ENCODE measurements around the gene CLIC5. TPM values are rescaled to one million over a fixed set of nuclear protein-coding genes. Genes with fewer than 3 reads are reported as not detected.

Gene CLIC5
- total RNA-seq, 2 donors from 2014 or later: 3.3 to 6.6 TPM

DNA sequence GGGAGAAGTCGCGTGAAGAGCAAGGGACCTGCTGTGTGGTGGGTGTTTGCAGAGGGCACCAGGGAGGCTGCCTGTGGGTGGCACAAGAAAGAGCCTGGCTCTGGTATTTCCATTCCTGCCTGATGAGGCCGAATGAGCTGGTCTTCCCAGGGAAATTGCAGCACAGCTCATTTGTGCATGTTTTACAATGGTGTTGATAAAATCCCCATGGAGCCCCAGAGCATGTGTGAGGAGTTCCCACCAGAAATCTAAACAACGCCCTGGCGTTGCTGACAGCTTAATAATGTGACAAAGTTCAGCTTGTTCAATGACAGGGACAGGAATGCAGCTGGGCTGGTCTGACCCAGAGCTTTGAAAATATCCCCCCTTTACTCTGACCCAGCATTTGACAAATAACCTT, 135.5 kb downstream of the CLIC5 start:
- H3K27me3 Mint-ChIP-seq (ENCODE audit: low read depth): peaks cover 28% of the 10 kb centered on the region
- DNase-seq: no peak
- H3K36me3 Mint-ChIP-seq (ENCODE audit: insufficient read depth in 2 of 2): no peaks in the 10 kb centered on the region

DNA sequence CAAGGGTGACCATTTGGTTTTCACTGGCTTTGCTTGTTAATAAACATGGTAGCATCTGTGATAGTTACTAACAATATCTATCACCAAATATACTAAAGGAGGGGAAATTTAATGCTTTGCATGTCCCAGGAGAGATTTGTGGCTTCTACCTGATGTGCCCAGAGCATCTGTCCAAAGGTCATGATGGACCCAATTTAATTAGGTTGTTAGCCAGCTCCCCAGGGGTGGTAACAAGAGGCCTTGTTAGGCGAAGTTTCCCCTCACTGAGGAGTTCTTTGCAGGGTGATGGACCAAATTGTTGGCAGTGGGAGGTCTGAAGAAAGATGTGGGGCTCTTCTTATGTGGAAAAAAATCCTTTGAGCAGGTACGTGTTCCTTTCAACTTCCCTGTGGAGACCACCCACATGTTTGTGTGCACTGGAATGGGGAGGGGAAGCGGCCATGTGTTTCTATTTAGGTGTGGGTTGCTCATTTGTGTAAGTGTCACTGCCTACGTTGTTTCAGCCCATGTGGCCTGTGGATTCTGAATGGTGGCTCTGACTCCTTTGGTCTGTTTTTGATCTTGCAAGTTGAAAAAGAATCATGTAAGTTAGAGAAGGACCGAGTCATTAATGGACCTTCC, 137.6 kb downstream of the CLIC5 start:
- Mint-ChIP-seq H3K4me1 (ENCODE audit: low read depth) (no peaks in the 10 kb centered on the region), H3K27me3 (ENCODE audit: low read depth) (peaks cover 19% of the 10 kb centered on the region), H3K36me3 (ENCODE audit: insufficient read depth in 2 of 2) (no peaks in the 10 kb centered on the region), H3K9me3 (peaks cover 0 to 2% of the 10 kb centered on the region in 2 donors), H3K4me3 (no peak overlapping the region), H3K27ac (no peak overlapping the region)
- DNase-seq: no peak
- ATAC-seq (replicated peaks in 1 of 2): no peak

More for the DNA sequence above, 135.5 kb downstream of the CLIC5 start:
- Mint-ChIP-seq H3K4me1 (ENCODE audit: low read depth) (no peaks in the 10 kb centered on the region), H3K9me3 (peaks cover 0 to 2% of the 10 kb centered on the region in 2 donors), H3K27ac (no peak overlapping the region), H3K4me3 (no peak overlapping the region)
- no peak for ATAC-seq (replicated peaks in 1 of 2)

DNA sequence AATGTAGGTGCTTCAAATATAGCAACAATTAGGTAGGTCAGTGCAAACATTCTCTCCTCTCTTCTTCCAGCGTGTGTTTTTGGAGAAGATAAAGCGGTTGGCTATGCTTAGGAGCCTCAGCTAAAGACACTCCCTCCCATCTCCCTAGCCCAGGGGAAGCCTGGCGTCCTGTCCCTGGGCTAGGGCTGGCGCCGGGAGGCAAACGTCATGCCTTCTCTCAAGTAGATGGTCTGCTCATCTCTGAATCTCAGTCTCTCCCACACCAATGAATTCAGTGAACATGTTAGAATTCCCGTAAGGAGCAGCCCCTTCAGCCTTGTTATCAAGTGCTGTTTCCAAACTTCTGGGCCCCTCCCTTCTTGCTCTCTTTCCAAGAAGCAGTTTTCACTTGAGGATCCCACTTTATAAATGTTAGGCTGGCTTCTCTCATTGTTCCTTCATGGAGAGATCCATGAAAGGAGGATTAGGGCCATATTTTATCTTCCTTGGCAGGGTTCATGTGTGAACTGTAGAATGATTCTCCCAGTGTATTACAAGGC, 142.8 kb downstream of the CLIC5 start:
- DNase-seq (no peak), ATAC-seq (replicated peaks in 1 of 2) (no peak)
- Mint-ChIP-seq H3K36me3 (ENCODE audit: insufficient read depth in 2 of 2) (peaks cover 0 to 2% of the 10 kb centered on the region in 2 donors), H3K4me1 (ENCODE audit: low read depth) (peaks cover under 1% of the 10 kb centered on the region), H3K27me3 (ENCODE audit: low read depth) (peaks cover 36% of the 10 kb centered on the region), H3K27ac (no peak overlapping the region), H3K9me3 (peaks cover 0 to 2% of the 10 kb centered on the region in 2 donors), H3K4me3 (no peak overlapping the region)

DNA sequence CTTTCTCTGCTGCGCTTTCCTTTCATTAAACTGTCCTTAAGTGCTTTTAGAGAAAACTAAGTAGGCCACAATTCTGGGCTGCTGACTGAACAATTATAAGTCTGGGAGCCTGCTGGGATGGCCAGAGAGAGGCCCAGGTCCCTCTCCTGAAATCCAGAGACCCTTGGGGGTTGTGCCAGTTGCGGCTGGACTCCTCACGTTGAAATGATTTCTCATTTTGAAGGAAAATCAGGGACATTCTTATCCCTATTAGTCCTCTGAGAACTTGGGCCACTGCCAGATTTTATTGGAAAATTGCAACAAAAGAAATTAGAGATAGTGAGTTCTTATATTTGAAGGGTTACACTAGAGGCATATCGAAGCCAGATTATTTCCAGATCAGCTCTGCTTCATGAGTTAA, 145.1 kb downstream of the CLIC5 start:
- H3K4me3 Mint-ChIP-seq: no peak overlapping the region
- H3K27me3 Mint-ChIP-seq (ENCODE audit: low read depth): peaks cover 51% of the 10 kb centered on the region
- peaks cover 5% of the 10 kb centered on the region for H3K4me1 Mint-ChIP-seq (ENCODE audit: low read depth)

DNA sequence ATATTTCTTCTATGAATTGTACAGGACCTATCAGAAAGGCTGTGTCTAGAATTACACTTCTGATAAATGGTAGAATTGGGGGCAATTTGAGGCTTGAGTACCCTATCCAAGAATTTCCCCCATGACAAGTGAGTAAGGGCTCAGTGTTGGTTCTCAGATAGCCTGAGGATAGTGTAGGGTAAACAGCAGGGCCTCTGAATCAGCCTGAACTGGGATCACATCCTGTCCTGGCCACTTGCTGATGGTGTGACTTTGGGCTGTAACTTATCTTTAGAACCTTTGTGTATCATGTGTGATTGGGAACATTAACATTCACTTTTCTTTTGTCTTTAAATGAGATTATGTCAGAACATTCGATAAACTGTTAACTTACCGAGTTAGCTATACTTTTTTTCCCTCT, 151.0 kb downstream of the CLIC5 start:
- H3K27me3 Mint-ChIP-seq (ENCODE audit: low read depth): peaks cover 27% of the 10 kb centered on the region
- DNase-seq: no peak
- H3K4me3 Mint-ChIP-seq: no peak overlapping the region
- no peak overlapping the region for H3K27ac Mint-ChIP-seq
- peaks cover 5% of the 10 kb centered on the region for H3K4me1 Mint-ChIP-seq (ENCODE audit: low read depth)
- no peak for ATAC-seq (replicated peaks in 1 of 2)
- no peaks in the 10 kb centered on the region for H3K9me3 Mint-ChIP-seq
- H3K36me3 Mint-ChIP-seq (ENCODE audit: insufficient read depth in 2 of 2): peaks cover 0 to 2% of the 10 kb centered on the region in 2 donors

More for the DNA sequence above, 145.1 kb downstream of the CLIC5 start:
- peaks cover 0 to 2% of the 10 kb centered on the region in 2 donors for H3K36me3 Mint-ChIP-seq (ENCODE audit: insufficient read depth in 2 of 2)
- H3K9me3 Mint-ChIP-seq: no peaks in the 10 kb centered on the region
- no peak overlapping the region for H3K27ac Mint-ChIP-seq
- DNase-seq (no peak), ATAC-seq (replicated peaks in 1 of 2) (no peak)

DNA sequence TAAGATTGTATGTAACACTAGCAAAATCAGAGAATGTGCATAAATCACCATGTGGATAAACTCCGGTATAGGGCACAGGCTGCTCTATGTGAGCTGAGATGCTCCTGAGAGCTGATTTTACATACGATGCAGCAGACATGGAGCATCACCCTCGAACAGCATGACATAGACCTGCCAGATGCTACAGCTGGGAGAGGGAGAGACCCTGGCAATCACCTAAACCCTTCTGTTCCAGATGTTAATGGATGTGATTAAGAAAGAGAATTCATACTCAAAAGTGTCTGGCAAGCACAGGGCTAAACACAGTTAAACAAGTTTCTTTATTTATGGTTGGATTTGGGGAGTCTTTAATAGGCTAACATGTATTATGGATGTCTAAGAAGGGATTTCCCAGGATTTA, 157.0 kb downstream of the CLIC5 start:
- Mint-ChIP-seq H3K4me1 (ENCODE audit: low read depth) (no peaks in the 10 kb centered on the region), H3K27ac (no peak overlapping the region), H3K36me3 (ENCODE audit: insufficient read depth in 2 of 2) (no peaks in the 10 kb centered on the region)

DNA sequence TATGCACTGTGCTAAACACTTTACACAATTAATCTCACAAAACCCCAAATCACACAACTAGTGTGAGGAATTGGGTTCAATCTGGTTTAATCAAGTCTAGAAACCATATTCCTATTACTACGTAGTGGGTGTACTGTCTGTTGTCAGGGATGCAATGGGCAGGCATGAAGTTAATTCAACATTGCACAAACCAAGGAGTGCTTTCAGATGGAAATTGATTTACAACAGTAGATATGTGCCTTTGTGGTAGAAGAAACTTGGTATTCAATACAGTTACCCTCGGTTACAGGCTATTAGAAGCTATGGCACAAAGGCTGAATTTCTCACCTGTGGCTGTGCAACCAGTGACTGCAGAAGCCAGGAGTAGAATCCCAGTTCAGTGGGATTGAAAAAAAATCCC, 157.8 kb downstream of the CLIC5 start:
- H3K9me3 Mint-ChIP-seq: no peaks in the 10 kb centered on the region
- no peaks in the 10 kb centered on the region for H3K36me3 Mint-ChIP-seq (ENCODE audit: insufficient read depth in 2 of 2)
- no peak overlapping the region for H3K27ac Mint-ChIP-seq
- no peaks in the 10 kb centered on the region for H3K4me1 Mint-ChIP-seq (ENCODE audit: low read depth)
- no peak overlapping the region for H3K4me3 Mint-ChIP-seq
- ATAC-seq (replicated peaks in 1 of 2) (no peak), DNase-seq (no peak)
- H3K27me3 Mint-ChIP-seq (ENCODE audit: low read depth): peaks cover 37% of the 10 kb centered on the region

More for the DNA sequence above, 157.0 kb downstream of the CLIC5 start:
- ATAC-seq (replicated peaks in 1 of 2): no peak
- Mint-ChIP-seq H3K9me3 (no peaks in the 10 kb centered on the region), H3K4me3 (no peak overlapping the region), H3K27me3 (ENCODE audit: low read depth) (peaks cover 35% of the 10 kb centered on the region)
- DNase-seq: no peak

DNA sequence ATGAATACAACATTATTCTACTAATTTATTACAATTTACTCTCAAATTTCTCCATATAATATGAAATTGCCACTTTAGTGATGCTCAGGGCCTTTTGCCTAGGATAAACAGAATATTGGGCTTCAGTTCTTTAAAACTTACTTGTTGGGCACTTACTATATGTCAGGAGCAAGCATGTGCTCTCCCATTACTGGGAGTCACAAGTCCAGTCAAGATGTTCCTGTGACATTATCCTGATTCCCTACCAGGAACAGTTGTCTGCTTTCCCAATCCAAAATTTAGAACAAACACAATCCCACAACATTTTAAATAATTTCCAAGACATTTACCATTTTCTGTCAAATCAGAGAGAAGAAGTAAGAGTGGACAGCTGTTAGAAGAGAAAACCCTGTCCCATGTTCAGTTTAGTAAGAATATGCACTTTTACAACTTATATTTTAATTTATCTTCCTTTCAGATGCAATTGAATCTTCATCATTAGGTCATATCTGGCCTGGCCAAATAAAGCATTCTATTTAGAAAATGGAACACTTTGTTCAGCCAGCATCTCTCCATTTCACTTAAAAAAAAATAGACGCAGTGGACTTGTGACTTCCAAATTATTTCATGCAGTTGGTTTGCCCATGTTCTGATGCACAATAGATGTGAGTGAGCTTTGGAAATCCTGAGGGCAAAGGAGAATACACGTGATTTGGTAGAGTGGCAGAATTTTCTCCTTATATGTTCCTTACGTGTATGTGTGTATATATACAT, 159.8 kb downstream of the CLIC5 start:
- Mint-ChIP-seq H3K9me3 (no peaks in the 10 kb centered on the region), H3K4me1 (ENCODE audit: low read depth) (no peaks in the 10 kb centered on the region), H3K27me3 (ENCODE audit: low read depth) (peaks cover 37% of the 10 kb centered on the region), H3K36me3 (ENCODE audit: insufficient read depth in 2 of 2) (no peaks in the 10 kb centered on the region), H3K4me3 (no peak overlapping the region), H3K27ac (no peak overlapping the region)
- DNase-seq: no peak
- no peak for ATAC-seq (replicated peaks in 1 of 2)

DNA sequence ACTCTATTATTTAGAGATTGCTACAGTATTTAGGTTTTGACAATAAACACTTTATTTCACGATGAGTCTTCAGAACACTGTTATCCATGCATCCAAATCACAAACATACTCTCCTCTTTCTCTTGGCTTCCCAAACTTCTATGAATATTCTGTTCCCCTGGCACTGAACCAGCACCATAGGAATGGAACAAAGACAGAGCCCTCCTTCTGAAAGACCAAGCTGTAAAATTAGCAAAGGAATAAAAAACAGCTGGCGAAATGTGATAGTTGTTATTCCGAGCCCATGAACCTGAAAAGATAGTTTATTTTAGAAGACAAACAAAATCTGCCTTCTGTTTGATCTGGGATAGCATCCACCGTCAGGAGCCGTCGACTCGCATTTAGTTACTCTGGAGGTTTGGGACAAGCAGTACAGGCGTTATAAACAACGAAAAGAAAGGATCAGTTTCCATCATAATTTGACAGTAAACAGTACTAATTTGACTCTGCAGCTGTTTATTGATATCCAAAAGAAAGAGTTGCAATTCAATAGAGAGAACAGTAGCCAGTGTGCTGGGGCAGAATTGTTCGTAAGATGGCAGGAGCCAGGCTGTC, 161.4 kb downstream of the CLIC5 start:
- H3K4me1 Mint-ChIP-seq (ENCODE audit: low read depth): no peaks in the 10 kb centered on the region
- no peak overlapping the region for H3K27ac Mint-ChIP-seq
- ATAC-seq (replicated peaks in 1 of 2) (no peak), DNase-seq (no peak)
- no peak overlapping the region for H3K4me3 Mint-ChIP-seq
- H3K9me3 Mint-ChIP-seq: no peaks in the 10 kb centered on the region
- H3K36me3 Mint-ChIP-seq (ENCODE audit: insufficient read depth in 2 of 2): no peaks in the 10 kb centered on the region
- H3K27me3 Mint-ChIP-seq (ENCODE audit: low read depth): peaks cover 30% of the 10 kb centered on the region

DNA sequence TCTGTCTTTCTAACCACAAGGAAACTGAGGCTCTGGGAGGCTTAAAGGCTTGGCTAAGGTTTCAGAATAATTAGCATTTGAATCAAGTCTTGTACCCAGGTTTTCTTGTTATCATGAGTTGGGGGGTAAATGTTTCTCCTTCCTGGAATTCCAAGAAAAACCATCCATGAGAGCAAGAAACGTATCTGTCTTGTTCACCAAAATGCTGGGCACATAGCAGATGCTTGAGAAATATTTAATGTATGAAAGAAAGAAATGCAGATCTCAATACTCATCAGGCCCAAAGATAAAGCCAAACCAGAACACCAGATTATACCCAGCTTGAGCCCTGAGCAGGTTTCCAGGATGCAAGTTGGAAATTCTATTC, 164.6 kb downstream of the CLIC5 start:
- Mint-ChIP-seq H3K4me3 (no peak overlapping the region), H3K27ac (no peak overlapping the region), H3K27me3 (ENCODE audit: low read depth) (peaks cover 12% of the 10 kb centered on the region), H3K4me1 (ENCODE audit: low read depth) (no peaks in the 10 kb centered on the region), H3K36me3 (ENCODE audit: insufficient read depth in 2 of 2) (peaks cover 0 to 1% of the 10 kb centered on the region in 2 donors), H3K9me3 (no peaks in the 10 kb centered on the region)
- DNase-seq (no peak), ATAC-seq (replicated peaks in 1 of 2) (no peak)

DNA sequence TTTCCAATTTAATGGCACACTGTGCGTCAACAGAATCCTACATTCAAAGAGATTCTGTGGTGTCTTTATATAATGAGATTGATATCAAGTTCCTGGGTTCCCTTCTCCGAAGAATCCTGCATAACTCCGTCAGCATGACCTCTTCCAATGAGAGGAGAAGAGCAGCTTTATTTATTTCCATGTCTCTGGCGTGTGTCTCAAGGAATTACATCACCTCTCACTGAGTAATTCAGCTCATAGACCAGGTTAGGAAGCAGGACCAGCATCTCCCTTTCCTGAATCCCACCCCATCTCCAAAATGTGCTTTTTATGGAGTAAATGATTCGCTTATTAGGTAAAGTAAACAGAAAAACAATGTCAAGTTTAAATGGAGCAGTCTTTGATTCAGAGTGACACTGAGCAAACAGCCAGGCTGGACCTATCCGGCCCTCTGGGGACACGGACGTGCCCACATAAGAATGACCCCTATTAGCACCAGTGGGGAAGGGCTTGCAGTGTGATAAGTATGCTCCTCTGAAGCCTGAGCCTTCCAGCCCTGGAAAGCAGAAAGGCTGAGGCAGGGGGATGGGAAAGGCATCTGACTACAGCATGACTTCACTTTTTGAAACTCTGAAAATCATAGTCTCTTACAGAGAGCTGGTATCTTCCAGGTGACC, 165.2 kb downstream of the CLIC5 start:
- no peaks in the 10 kb centered on the region for H3K4me1 Mint-ChIP-seq (ENCODE audit: low read depth)
- H3K27ac Mint-ChIP-seq: no peak overlapping the region
- ATAC-seq (replicated peaks in 1 of 2) (no peak), DNase-seq (no peak)
- H3K36me3 Mint-ChIP-seq (ENCODE audit: insufficient read depth in 2 of 2): peaks cover 0 to 1% of the 10 kb centered on the region in 2 donors
- no peak overlapping the region for H3K4me3 Mint-ChIP-seq
- H3K9me3 Mint-ChIP-seq: no peaks in the 10 kb centered on the region
- peaks cover 12% of the 10 kb centered on the region for H3K27me3 Mint-ChIP-seq (ENCODE audit: low read depth)

DNA sequence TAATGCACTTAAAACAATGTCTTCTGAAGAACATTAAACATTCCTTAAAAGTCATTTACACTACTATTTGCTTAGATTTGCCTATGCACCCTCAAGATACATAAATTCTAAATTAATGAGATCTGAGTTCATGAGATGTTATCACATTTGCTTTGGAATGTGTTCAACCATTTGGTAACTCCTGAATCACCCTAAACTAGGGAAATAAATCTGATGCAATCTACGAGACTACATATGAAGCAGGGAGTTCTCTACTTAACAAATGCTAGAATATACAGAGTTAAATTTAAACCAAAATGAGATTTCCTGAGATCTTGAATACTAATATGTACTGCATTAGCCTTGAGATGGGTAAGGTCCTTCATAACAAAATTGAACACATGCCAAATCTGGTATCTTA, 170.1 kb downstream of the CLIC5 start:
- no peak for ATAC-seq (replicated peaks in 1 of 2)
- Mint-ChIP-seq H3K4me3 (no peak overlapping the region), H3K9me3 (no peaks in the 10 kb centered on the region), H3K27me3 (ENCODE audit: low read depth) (no peaks in the 10 kb centered on the region), H3K36me3 (ENCODE audit: insufficient read depth in 2 of 2) (peaks cover 0 to 1% of the 10 kb centered on the region in 2 donors), H3K4me1 (ENCODE audit: low read depth) (no peaks in the 10 kb centered on the region), H3K27ac (no peak overlapping the region)
- no peak for DNase-seq

DNA sequence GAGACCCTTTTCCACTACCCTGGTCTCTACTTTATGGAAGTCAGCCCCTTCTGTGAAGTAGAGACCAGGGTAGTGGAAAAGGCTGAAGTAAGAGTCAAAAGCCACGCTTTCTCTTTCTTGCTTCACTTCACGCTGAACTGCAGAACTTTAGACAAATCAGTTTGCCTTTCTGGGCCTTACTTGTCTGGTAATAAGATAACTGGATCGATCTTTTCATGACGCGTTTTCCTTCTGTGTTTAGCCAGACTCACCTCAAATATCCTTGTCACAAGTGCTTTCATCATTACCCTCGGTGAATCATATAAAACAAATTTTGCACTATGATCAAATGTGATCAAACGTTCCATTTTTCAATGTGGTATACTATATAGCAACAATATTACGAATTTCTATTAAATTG, 170.7 kb downstream of the CLIC5 start:
- H3K9me3 Mint-ChIP-seq: no peaks in the 10 kb centered on the region
- no peaks in the 10 kb centered on the region for H3K4me1 Mint-ChIP-seq (ENCODE audit: low read depth)
- H3K27me3 Mint-ChIP-seq (ENCODE audit: low read depth): no peaks in the 10 kb centered on the region
- ATAC-seq (replicated peaks in 1 of 2) (no peak), DNase-seq (no peak)
- peaks cover 0 to 1% of the 10 kb centered on the region in 2 donors for H3K36me3 Mint-ChIP-seq (ENCODE audit: insufficient read depth in 2 of 2)
- no peak overlapping the region for H3K27ac Mint-ChIP-seq
- no peak overlapping the region for H3K4me3 Mint-ChIP-seq

Measured in activated T-cell treated with anti-CD3 and anti-CD28 coated beads, Interleukin-2, amount 50 U/mL, for 72 hours (primary cell).